ENCODE measurements around the gene MLX.
A peak's percentile ranks its signal among the peaks of the same experiment; 100 is the strongest.

MLX gene

DNA sequence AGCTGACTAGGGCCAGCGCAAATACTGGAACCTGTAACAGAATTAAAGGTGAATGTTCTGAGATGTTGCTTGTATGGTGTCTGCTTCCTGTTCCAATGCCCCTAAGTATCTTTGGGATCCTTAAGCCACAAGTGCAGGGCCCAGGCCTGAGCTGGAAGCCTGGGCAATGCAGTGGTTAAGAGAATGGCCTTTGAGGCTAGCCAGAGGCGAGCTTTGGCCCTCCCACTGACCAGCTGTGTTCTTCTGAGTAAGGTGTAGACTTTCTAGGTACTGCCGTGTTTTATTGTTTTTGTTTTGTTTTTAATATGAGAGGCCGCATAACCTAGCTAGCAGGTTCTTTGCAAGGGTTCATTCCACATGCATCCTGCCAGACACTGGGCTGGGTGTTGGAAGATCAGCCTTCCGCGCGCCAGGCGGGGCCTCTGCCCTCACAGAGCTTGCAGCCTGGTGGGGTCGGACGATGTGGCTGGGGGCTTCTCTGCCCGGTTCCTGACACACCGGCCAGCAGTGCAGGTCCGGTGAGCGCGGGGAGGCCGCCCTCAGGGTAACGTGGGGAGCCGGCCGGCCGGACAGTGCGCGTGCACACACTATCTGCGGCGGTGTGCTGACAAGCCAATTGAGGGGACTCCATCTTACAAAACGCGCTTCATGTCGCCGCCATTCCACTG, 551 bp upstream of the MLX start:
- TF ChIP-seq CTCF (conservative IDR thresholded peaks at IDR 0.05; ENCODE audit: low read length): no peak
- no peak for DNase-seq (ENCODE audit: low read depth)
- H3K4me3 ChIP-seq (ENCODE audit: low read length): peak overlapping the region; percentile 50

- DNase-seq (ENCODE audit: low read depth): no peak
- TF ChIP-seq CTCF (conservative IDR thresholded peaks at IDR 0.05; ENCODE audit: low read length): no peak
- no peak overlapping the region for H3K4me3 ChIP-seq (ENCODE audit: low read length)
Observed at GRCh38 chr17:42568341-42569111, 1.6 kb downstream of the MLX start.

DNA sequence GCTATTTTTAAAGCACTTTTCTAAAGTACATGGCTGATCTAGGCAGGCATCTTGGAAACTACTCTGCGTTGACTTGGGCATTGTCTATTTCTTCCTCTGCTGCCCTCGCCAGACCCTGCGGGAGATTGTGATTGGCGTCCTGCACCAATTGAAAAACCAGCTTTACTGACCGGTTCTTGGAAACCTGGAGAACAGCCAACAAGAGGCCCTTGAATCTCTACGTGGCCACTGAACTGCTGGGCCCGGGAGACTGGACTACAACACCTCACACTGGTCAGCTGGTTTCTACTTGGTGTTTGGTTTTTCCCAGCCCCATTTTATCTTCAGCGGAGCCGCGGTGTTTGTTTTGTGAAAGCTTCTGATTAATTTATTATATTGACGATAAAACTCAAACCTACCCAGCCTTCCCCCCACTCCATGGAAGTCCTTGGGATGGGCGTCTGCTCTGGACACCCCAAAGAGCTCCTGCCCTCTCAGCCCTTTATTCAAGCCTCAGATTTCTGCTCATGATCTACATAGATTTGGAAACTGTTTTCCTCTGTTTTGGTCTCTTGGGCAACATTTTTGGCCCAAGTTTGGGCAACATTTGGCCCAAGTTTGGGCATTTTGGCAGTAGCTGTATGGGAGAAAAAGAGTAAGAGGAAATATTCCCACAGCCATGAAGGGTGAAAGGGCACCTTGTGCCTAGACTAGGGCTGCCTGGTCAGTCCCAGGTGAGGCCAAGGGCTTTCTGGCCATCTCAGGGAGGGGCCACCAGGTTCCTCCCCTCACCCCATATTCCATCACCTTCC, 4.7 kb downstream of the MLX start:
- no peak overlapping the region for H3K4me3 ChIP-seq (ENCODE audit: low read length)
- TF ChIP-seq CTCF (conservative IDR thresholded peaks at IDR 0.05; ENCODE audit: low read length): no peak
- peak; percentile 15 for DNase-seq (ENCODE audit: low read depth)

- TF ChIP-seq CTCF (conservative IDR thresholded peaks at IDR 0.05; ENCODE audit: low read length): no peak
- no peak overlapping the region for H3K4me3 ChIP-seq (ENCODE audit: low read length)
Observed at GRCh38 chr17:42573095-42573494, 6.2 kb downstream of the MLX start.

DNA sequence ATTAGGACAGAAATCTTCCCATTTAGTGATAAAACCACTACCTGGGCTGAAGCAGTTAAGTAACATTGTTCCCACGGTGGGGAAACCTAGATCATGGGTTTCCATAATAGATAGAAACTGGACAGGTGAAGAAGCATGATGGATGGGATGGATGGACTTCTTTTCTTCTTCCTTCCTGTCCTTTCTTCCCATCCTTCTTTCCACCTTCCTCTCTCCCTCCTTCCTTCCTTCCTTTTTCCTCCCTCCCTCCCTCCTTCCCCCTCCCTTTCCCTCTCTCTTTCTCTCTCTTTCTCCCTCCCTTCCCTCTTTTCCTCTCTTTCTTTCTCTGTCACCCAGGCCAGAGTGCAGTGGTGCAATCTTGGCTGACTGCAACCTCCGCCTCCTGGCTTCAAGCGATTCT, 7.6 kb downstream of the MLX start:
- no peak overlapping the region for H3K4me3 ChIP-seq (ENCODE audit: low read length)
- TF ChIP-seq CTCF (conservative IDR thresholded peaks at IDR 0.05; ENCODE audit: low read length): no peak
- DNase-seq (ENCODE audit: low read depth): no peak

More at GRCh38 chr17:42573095-42573494, 6.2 kb downstream of the MLX start:
- DNase-seq (ENCODE audit: low read depth): no peak

DNA sequence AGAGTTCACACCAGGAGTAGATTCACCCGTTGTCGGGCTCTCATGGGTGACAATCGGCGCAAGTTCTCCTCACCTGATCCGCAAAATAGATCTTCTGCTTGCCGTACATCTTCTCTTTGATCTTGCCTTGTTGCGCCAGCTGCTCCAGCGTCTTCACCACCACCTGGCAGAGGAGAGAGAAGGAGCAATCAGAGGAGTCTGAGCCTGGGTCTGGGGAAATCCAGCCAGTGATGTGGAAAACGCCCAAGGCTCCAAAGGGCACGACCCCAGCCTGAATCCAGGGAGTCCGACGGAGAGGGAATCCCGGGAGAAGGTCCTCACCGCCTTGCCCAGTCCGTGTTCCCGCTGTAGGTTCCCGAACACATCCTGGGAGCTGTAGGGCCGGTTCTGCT, 10.2 kb downstream of the MLX start:
- TF ChIP-seq CTCF (conservative IDR thresholded peaks at IDR 0.05; ENCODE audit: low read length): no peak
- H3K4me3 ChIP-seq (ENCODE audit: low read length): peak overlapping the region; percentile 89
- DNase-seq (ENCODE audit: low read depth): no peak
